HG02763 (cell line): ENCODE data around the gene SULT1A2.
"Not testable (repeated sequence)": the region's sequence is repeated elsewhere in the genome, so short reads cannot be mapped to it uniquely, and the experiment has no call there.

Source experiments
- ATAC-seq: cut with Tn5 transposase; IDR thresholded peaks from one replicate; pipeline ENCODE4 v1.9.1; 2021; ENCODE audit warnings: mild to moderate bottlenecking, moderate library complexity; ENCODE audit not compliant: unreplicated experiment

SULT1A2 gene

GRCh38 chr16:28609631-28610594, 13.1 kb upstream of the SULT1A2 start, which contains the start of gene SULT1A1:
Gene SULT1A1 (minus strand): TSS chr16:28610044. CDS start chr16:28608855, 1,189 bp downstream.
- ATAC-seq = no peak

GRCh38 chr16:28608867-28609596, 12.2 kb upstream of the SULT1A2 start:
- ATAC-seq = not testable (repeated sequence)

GRCh38 chr16:28608496-28608808, 11.6 kb upstream of the SULT1A2 start:
- ATAC-seq = not testable (repeated sequence)

- not testable (repeated sequence) for ATAC-seq
These were observed 11.0 kb upstream of the SULT1A2 start for GRCh38 chr16:28607681-28608495.

GRCh38 chr16:28607116-28607623, 10.3 kb upstream of the SULT1A2 start:
- no peak for ATAC-seq

GRCh38 chr16:28606291-28607115, 9.7 kb upstream of the SULT1A2 start:
- ATAC-seq = no peak

- no peak for ATAC-seq
These were observed 7.3 kb upstream of the SULT1A2 start for GRCh38 chr16:28604186-28604565.

GRCh38 chr16:28603381-28604185, 6.7 kb upstream of the SULT1A2 start:
- no peak for ATAC-seq

GRCh38 chr16:28602529-28602928, 5.7 kb upstream of the SULT1A2 start:
- no peak for ATAC-seq

GRCh38 chr16:28602062-28602461, 5.2 kb upstream of the SULT1A2 start:
- not testable (repeated sequence) for ATAC-seq

GRCh38 chr16:28601589-28601988, 4.7 kb upstream of the SULT1A2 start:
- not testable (repeated sequence) for ATAC-seq

- not testable (repeated sequence) for ATAC-seq
These were observed 4.1 kb upstream of the SULT1A2 start for GRCh38 chr16:28600965-28601364.

GRCh38 chr16:28599377-28600285, 2.8 kb upstream of the SULT1A2 start:
- not testable (repeated sequence) for ATAC-seq

- no peak for ATAC-seq
These were observed 927 bp upstream of the SULT1A2 start for GRCh38 chr16:28597692-28598261.

- ATAC-seq = no peak
These were observed 677 bp downstream of the SULT1A2 start for GRCh38 chr16:28596115-28596630.

GRCh38 chr16:28595451-28595850, 1.4 kb downstream of the SULT1A2 start:
- not testable (repeated sequence) for ATAC-seq

GRCh38 chr16:28592979-28593553, 3.8 kb downstream of the SULT1A2 start:
- no peak for ATAC-seq
